Liver (tissue), 3 donors: ENCODE data around the gene SPDYC.

Source experiments
- MAX ChIP-seq: IDR thresholded peaks from 2 replicates; pipeline ENCODE4 v1.6.1; 2016; ENCODE audit warnings: antibody characterized with exemption
- RAD21 ChIP-seq, 2 donors: IDR thresholded peaks; 2 replicates each; pipeline ENCODE4 v1.6.1; 2016; ENCODE audit warnings: antibody characterized with exemption in 2 of 2, mild to moderate bottlenecking in 2 of 2
- TF ChIP-seq, protein P1 (sequence below): fragments of 150-350 bp; IDR thresholded peaks from 2 replicates; pipeline ENCODE4 v1.5.1; 2017; ENCODE audit warnings: improper control_type of control experiment, low read depth, low read length; ENCODE audit not compliant: missing input control
- donor health status: healthy.
- donor health status: healthy.

- TF ChIP-seq, protein P1, sequence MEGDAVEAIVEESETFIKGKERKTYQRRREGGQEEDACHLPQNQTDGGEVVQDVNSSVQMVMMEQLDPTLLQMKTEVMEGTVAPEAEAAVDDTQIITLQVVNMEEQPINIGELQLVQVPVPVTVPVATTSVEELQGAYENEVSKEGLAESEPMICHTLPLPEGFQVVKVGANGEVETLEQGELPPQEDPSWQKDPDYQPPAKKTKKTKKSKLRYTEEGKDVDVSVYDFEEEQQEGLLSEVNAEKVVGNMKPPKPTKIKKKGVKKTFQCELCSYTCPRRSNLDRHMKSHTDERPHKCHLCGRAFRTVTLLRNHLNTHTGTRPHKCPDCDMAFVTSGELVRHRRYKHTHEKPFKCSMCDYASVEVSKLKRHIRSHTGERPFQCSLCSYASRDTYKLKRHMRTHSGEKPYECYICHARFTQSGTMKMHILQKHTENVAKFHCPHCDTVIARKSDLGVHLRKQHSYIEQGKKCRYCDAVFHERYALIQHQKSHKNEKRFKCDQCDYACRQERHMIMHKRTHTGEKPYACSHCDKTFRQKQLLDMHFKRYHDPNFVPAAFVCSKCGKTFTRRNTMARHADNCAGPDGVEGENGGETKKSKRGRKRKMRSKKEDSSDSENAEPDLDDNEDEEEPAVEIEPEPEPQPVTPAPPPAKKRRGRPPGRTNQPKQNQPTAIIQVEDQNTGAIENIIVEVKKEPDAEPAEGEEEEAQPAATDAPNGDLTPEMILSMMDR: no peak
- TF ChIP-seq RAD21 (IDR thresholded peaks at IDR 0.05) (no peak), MAX (no peak)
These were observed 42.4 kb upstream of the SPDYC start for GRCh38 chr11:65127473-65128181.
